Activated CD4-positive, alpha-beta T cell treated with anti-CD3 and anti-CD28 coated beads, Interleukin-10, Interleukin-2, amounts not matched to agents 100 ng/mL and 50 ng/mL, durations not matched to agents 16 hours and 8 hours (primary cell): ENCODE results near the gene PRAMEF12.
"Not testable (repeated sequence)": the region's sequence is repeated elsewhere in the genome, so short reads cannot be mapped to it uniquely, and the experiment has no call there.

ENCODE experiments used
- DNase-seq: peaks from one replicate; pipeline ENCODE4 v3.0.0-alpha.2; 2020

The PRAMEF12 gene

DNA sequence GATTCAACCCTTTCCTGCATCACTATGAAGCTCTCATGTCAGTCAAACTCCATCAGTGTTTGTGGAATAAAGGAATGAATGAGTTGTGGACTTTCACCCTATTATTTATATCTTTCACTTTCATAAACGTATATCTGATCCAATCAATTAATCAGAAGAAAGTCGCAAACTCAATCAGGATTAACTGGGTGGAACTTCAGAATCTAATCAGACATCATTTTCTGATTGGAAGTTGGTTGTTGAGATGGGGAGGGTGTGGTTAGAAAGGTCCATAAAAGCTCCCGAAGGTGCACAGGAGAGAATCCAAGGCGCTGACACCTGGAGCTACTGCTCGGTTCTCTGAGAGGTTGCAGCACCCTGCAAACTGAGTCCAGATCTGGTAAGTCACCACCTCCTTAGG is at the start of gene PRAMEF12:
TSS of gene PRAMEF12 (plus strand) at position 301 of the 400 bp plus-strand sequence. CDS start 1,130 bp downstream, outside the sequence.
- DNase-seq: no peak

DNA sequence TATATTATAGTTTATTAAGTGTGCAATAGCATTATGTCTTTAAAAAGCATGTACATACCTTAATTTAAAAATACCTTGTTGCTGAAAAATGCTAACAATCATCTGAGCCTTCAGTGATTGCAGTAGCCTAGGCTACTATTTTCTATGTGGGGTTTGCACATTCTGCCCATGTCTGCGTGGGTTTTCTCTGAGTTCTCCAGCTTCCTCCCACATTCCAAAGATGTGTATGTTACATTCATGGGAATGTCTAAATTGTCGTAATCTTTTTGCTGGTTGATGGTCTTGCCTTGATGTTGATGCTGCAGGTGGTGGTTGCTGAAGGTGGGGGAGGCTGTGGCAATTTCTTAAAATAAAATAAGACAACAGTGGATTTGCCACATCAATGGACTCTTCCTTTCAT is 45.1 kb upstream of the PRAMEF12 start:
- no peak for DNase-seq

DNA sequence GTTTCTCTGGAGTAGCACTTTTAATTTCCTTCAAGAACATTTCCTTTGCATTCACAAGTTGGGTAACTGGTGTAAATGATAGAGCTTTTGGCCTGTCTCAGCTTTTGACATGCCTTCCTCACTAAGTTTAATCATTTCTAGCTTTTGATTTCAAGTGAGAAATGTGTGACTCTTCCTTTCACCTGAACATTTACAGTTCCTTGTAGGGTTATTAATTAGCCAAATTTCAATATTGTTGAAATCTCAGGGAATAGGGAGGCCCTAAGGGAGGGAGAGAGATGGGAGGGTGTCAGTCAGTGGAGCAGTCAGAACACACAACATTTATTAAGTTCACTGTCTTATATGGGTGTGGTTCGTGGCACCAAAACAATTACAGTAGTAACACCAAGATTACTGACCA is 43.4 kb upstream of the PRAMEF12 start:
- no peak for DNase-seq

DNA sequence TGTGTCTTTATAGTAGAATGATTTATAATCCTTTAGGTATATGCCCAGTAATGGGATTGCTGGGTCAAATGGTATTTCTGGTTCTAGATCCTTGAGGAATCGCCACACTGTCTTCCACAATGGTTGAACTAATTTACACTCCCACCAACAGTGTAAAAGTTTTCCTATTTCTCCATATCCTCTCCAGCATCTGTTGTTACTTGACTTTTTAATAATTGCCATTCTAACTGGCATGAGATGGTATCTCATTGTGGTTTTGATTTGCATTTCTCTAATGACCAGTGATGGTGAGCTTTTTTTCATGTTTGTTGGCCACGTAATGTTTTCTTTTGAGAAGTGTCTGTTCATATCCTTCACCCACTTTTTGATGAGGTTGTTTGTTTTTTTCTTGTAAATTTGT is 42.5 kb upstream of the PRAMEF12 start:
- DNase-seq: not testable (repeated sequence)

DNA sequence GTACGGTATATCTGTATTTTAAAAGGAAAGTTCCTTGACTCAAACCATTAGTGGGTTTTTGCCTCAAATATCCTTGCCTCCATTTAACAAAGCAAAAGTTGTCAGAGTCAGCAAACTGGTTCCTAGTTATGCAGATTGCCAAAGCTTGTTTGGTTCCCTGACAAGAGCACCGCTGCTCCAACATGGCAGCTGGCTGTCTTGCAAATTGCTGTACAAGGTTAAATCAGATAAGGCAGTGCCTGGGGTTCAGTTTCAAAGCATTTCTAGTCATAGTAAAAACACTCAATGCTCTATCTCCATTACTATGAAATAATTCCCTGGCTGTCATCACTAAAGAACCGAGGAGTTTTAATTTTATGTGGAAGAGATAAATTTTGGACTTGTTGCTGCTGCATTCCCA is 38.9 kb upstream of the PRAMEF12 start:
- no peak for DNase-seq

DNA sequence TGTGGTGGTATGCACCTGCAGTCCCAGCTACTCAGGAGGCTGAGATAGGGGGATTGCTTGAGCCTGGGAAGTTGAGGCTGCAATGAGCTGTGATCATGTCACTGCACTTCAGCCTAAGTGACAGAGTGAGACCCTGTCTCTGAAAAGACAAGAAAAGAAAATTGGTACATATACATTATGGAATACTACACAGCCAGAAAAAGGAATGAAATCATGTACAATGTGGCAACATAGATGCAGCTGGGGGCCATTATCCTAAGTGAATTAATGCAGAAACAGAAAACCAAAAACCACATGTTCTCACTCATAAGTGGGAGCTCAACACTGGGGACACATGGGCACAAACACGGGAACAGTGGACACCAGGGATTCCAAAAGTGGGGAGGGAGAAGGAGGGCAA is 34.6 kb upstream of the PRAMEF12 start:
- DNase-seq: no peak

DNA sequence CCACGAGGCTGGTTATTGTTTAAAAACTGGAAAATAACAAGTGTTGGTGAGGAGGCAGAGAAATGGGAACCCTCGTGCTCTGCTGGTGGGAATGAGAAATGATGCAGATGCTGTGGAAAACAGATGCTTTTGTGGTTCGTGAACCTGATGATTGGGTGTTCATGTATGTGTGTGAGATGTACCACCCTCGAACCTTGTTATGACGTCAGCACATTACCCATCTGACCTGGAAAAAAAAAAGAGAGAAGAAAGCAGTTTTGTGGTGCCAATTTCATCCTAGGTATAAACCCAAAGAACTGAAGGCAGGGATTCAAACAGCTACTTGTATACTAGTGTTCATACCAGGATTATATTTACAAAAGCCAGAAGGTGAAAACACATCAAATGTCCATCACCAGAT is 33.9 kb upstream of the PRAMEF12 start:
- no peak for DNase-seq

DNA sequence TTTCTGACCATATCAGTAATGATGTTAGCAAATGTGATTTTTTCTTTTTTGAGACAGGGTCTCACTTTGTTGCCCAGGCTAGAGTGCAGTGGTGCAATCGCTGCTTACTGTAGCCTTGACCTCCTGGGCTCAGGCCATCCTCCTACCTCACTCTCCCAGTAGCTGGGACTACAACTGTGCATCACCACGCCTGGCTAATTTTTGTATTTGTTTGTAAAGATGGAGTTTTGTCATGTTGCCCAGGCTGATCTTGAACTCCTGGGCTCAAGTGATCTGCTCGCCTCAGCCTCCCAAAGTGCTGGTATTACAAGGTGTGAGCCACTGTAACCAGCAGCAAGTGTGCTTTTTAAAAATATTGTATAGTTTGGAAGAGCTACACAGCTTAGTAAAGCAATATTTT is 31.6 kb upstream of the PRAMEF12 start:
- DNase-seq: no peak

DNA sequence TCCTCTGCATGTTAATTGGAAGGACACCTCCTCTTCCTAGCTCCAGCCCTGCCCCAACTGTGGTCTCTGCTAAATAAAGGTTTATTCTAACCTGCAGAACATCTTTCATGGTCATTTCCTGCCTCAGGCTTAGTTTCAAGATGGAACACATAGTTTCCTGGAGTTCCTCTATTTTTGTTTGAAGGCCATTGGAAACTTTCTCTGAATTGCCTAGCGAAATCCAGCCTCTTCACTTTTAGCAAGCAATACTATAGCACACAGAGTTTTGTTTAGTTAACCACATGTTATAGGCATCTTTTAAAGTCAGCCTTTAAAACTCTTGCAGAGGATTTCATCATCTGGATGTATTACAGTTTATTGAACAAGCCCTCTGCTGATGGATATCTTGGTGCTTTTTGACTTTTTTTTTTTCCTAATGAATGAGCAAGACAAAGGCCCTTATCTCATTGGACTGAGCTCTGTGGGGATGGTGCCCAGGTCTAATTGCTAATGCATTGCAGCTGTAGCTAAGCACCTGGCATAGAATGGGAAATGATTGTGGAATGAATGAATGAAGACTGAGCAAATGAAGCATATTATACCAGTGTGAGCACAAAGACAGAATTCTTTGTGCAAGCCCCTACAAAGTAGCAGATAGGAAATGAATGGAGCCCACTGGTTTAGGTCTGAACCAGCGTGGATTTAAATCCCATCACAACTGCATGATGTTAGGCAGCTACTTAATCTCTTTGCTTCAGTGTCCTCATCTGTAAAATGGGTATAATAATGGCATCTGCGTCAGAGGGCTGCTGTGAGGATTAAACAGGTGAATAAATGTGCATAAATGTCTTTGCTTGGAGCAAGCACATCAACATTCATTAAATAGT is 28.2 kb upstream of the PRAMEF12 start:
- DNase-seq: no peak

DNA sequence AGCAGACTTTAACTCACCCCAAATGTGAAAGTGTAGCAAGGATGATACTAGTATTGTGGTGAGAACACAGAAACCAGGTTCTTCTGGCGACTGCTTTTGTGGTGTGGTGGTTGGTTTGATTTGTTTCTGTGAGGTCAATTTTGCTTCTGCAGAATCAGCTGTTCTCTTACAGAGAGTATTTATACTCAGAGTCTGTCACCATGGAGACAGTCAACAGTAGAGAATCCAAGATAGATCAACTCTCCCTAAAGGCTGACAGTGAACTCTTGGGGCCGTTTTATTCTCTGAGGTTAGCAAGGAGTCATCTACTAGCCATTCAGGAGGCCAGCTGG is 27.6 kb upstream of the PRAMEF12 start, which contains the start of gene CFAP107:
TSS of gene CFAP107 (plus strand) at position 209 of the 332 bp plus-strand sequence. CDS start 231 bp downstream, outside the sequence.
- DNase-seq: peak; percentile 44

DNA sequence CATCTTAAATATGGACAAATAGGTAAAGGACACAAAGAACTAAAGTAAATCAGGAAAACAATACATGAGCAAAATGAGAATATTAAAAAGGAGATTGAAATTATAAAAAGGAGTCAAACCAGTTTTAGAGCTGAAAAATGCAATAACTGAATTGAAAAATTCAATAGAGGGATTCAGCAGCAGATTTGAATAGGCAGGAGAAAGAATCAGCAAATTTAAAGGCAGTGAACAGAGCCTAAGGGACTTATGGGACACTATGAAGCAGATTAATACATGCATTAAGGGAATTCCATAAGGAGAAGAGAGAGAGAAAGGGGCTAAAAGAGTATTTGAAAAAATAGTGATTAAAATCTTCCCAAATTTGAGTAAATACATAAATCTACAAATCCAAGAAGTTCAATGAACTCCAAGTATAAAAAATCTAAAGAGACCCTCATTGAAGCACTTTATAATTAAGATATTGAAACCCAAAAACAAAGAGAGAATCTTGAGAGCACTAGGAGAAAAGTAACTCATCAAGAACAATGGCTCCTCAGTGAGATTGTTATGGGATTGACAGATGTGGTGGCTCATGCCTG is 24.7 kb upstream of the PRAMEF12 start:
- DNase-seq: no peak

DNA sequence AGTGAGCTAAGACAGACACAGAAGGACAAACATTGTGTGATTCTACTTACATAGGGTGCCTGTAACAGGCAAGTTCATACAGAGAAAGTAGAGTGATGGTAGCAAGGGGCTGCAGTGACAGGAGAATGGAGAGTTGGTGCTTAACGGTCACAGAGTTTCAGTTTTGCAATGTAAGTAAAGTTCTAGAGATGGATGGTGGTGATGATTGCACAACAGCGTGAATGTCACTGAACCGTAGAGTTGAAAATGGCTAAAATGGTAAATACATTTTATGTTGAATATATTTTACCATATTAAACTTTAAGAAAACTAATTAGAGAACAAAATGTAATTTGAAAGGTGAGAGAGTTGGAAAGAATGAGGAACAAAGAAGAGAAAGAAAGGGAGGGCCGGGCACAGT is 18.8 kb upstream of the PRAMEF12 start:
- no peak for DNase-seq

DNA sequence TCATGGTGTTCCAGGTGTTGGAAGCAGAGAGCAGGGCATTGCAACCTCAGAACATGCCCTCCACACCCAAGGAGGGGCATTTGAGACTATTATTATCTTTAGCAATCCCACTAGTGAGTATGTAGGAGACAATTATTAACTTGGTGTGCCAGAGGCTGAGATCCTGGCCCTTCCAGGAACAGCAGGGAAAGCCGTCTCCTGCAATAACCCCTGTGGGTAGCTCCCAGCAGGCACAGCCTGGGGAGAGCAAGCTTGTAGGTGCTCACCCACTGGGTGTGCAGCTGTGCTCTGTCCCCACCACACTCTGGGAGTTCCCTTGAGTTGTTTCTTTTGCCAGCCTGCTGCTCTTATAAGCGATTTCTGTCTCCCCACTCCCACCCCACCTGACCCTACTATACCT is 17.3 kb upstream of the PRAMEF12 start:
- DNase-seq: no peak

DNA sequence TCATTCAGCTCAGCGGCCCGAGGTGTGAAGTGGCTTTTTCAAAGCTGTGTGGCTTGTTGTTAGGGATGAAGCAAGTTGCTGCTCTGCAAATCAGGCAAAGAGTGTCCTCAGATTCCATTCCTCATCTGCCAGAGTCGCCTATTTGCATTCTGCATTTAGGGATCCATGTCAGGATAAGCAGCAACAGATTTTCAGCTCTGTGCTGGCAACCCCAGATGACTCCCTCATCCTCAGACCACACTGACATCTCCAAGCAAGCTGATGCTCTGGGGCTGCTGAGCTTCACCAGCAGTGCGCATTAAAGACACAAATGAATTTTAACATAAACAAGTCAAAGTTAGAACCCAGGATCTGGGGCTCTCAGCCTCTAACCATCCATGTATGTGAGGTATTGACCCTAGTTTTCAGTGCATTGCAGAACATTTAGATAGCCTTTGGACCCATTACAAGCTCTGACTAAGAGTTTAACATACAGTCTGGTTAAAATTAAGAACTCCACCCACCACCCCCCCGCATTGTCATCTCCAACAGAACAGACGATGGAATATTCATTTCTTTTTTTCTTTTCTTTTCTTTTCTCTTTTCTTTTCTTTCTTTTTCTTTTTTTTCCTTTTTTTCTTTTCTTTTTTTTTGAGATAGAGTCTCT is 16.6 kb upstream of the PRAMEF12 start:
- no peak for DNase-seq

DNA sequence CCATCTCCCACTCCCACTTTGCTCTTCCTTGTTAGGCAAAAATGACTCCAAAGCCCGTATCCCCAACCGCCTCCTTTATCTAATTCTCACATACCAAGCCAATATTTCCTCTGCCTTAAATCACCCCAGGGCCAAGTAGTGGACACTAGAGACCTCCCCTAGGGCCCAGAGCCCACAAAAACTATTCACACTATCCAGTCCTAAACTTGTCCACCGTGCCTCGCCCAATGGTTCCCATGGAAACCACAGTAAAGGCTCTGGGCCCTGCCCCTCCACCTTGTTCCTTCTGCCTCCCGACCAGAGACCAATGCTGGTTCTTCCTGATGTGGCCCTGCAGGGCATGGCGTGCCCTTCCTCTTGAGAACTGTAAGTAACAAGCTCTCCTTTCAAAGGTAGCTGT is 15.7 kb upstream of the PRAMEF12 start:
- no peak for DNase-seq

DNA sequence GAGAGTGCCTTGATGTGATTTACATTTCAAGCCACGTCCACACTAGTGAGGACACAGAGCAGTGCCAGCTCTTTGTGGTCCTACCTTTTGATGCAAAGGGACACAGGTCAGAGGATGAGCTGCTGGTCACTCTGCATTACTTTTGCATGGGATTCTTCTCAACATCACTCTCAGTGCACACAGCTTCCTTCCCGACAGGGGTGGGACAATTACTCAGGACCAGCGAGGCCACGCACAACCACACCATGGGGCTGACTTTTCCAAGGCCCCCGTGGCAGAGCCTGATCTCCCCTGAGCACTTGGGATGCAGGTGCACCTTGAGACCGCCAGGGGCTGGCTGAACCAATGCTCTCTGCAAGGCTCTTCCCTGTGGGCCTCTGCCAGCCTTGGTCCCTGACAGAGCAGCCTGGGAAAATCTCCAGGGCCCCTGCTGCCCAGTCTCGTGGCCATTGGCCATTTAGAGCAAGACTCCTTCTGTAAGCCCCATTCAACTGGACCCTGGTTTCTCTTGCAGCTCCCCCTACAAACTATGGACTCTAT is 13.2 kb upstream of the PRAMEF12 start:
- DNase-seq: no peak

DNA sequence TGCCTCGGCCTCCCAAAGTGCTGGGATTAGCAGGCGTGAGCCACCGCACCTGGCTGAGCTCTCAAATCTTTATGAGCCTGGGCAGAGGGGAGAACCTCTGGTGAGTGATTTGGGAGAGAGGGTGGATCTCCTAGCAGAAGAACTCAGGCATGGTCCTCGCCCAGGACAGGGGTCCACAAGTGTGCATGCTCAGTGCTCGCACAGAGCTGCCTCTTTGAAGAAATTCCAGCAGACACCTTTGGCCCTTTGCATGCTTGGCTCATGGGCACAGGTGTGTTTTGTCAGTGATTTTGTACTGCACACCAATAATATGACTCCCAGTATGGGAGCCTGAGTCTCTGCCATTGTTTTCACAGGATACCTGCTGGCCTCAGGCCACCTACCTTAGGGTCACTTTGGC is 11.8 kb upstream of the PRAMEF12 start:
- DNase-seq: no peak

DNA sequence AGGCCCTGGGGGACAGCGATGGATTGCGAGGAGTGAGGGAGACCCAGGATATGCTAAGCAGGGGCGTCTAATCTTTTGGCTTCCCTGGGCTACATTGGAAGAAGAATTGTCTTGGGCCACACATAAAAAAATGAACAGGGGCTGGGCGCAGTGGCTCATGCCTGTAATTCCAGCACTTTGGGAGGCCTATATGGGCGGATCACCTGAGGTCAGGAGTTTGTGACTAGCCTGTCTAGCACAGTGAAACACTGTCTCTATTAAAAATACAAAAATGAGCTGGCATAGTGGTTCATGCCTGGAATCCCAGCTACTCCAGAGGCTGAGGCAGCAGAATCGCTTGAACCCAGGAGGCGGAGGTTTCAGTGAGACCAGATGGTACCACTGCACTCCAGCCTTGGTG is 10.8 kb upstream of the PRAMEF12 start:
- DNase-seq: no peak

DNA sequence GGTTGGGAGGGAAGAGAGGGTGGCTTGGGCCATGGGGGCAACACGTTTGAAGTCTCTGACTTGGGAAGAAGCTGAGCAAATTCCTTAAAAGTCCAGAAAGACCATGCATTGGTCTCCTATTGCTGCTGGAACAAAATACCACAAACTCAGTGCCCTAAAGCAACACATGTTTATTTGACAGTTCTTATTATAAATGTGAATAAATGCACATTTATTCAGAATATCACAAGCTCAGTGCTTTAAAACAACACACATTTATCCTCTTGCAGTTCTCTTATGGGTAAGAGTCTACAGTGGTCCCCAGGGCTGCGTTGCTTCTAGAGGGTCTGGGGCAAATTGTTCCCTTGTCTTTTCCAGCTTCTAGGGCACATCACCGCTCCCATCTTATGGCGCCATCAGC is 10.1 kb upstream of the PRAMEF12 start:
- DNase-seq: no peak

DNA sequence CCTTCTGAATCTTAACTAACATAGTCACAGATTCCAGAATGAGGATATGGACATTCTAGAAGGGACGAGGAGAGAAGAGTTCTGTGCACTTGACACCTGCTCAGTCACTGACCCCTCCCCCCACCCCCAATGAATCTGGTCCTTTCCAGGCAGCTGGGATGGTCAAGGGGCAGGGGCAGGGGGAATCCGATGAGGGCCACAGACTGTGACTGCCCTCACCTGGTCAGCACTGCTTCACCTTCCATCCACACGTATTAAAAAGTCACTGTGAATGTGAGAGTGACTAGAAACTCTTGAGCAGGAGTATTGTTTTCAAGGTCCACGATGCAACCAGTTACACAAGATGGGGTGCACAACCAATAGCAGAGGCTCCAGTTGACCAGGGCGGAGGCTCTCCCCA is 9.5 kb upstream of the PRAMEF12 start:
- no peak for DNase-seq

DNA sequence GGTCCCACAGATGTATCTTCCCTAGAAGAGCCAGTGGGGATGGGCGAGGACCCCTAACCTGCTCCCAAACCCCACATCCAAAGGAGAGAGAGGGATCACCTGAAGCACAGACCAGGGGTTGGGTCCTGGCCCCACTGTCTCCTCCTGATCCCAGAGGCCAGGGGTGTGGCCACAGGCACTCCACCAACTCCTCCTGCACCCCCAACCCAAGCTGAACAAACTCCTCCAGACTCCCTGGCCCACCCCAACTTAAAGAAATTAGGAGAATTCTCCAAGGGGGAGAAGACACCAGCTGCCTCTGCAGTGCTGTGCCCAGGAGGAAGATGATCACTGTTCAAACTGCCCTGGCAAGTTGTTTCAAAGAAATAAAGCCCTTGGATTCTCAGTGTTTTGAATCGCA is 4.5 kb upstream of the PRAMEF12 start:
- no peak for DNase-seq

DNA sequence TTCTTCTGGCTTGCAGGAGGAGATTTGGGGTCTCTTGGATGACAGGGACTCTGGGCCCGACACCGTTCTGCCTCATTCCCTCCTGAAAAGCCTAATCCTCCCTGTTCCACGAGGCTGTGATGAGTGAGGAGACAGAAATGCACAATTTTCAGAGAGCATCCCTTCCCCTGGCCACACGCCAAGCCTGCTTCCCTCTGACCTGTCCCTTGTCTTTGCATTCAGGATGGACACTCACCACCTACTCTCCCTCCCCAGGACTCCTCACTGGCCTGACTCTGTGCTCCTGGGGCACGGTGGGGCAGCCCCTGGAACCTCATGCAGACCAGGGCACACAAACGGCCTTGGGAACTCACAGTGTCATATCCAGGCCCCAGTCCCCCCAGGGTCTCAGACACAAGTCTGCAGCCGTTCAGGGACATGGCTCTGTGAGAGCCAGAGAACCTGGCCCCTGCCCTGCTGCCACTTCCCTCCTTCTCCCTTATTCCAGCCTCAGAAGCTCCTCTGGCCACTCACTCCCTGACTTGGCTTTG is 3.5 kb upstream of the PRAMEF12 start:
- DNase-seq: no peak

DNA sequence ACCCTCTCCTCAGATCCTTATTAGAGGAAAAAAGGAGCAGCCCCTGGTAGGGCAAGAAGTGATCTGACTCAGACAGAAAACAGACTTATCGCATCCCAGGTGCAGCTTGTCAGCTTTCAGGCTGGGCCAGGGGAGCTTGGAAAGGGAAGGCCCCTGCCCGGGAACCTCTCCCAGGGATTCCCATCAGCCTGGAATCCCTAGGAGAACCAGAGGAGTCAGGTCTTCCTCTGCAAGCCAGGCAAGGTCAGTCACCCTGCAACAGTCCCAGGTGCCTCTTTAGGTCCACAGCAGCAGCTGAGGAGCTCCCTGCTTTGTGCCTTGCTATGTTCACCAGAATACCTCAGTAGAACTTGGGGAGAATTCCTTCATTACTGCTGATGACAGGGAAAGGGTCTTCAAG is 2.9 kb upstream of the PRAMEF12 start:
- DNase-seq: no peak

DNA sequence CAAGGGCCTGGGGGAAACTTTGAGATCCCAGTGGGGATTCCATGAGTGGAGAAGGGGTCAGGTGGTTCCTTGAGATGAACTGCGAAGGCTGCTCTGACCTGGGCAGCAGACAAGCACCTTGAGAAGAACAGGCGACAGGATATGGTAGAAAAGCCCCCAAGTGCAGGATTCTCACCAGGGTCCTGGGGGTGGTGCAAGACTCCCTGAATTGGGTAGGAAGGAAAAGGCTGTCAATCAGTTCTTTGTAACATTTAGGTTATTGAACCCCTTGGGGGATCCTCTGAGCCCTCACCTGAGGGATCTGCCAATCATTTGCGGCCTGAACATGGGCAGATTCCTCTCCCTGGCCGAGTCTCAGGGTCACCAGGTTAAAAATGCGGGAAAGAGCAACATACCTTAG is 2.4 kb upstream of the PRAMEF12 start:
- no peak for DNase-seq
